Activated CD8-positive, alpha-beta memory T cell treated with anti-CD3 and anti-CD28 coated beads for 24 hours (primary cell): ENCODE results near the gene TAPBPL.
A peak's percentile ranks its signal among the peaks of the same experiment; 100 is the strongest.

ENCODE experiments used
- DNase-seq: peaks from one replicate; pipeline ENCODE4 v3.0.0-alpha.2; 2020

TAPBPL gene, protein sequence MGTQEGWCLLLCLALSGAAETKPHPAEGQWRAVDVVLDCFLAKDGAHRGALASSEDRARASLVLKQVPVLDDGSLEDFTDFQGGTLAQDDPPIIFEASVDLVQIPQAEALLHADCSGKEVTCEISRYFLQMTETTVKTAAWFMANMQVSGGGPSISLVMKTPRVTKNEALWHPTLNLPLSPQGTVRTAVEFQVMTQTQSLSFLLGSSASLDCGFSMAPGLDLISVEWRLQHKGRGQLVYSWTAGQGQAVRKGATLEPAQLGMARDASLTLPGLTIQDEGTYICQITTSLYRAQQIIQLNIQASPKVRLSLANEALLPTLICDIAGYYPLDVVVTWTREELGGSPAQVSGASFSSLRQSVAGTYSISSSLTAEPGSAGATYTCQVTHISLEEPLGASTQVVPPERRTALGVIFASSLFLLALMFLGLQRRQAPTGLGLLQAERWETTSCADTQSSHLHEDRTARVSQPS

GRCh38 chr12:6451348-6452244 lies at the start of gene TAPBPL:
TAPBPL (plus strand) TSS chr12:6452042; CDS start chr12:6452249, 207 bp downstream.
- DNase-seq = peak; percentile 89

- no peak for DNase-seq
These were observed 47.5 kb upstream of the TAPBPL start for GRCh38 chr12:6404390-6404789.

DNA sequence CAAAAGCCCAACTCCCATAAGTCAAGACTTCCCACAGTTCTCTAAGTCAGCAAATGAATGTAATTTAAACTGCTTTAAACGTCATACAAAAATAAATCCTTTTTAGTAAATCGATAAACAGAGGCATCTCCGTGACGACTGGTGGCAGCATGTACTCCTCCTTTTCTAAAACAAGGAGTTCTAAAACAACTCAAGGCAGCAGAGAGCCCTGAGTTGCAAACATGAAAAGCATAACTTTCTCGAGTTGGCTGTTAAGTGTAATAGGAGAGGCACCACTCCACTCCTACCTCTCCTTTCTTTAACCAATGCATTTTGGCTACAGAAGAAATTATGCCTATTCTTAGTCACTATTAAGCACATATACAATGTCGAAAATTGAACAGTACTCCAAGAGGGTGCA lies 45.9 kb upstream of the TAPBPL start:
- no peak for DNase-seq

DNA sequence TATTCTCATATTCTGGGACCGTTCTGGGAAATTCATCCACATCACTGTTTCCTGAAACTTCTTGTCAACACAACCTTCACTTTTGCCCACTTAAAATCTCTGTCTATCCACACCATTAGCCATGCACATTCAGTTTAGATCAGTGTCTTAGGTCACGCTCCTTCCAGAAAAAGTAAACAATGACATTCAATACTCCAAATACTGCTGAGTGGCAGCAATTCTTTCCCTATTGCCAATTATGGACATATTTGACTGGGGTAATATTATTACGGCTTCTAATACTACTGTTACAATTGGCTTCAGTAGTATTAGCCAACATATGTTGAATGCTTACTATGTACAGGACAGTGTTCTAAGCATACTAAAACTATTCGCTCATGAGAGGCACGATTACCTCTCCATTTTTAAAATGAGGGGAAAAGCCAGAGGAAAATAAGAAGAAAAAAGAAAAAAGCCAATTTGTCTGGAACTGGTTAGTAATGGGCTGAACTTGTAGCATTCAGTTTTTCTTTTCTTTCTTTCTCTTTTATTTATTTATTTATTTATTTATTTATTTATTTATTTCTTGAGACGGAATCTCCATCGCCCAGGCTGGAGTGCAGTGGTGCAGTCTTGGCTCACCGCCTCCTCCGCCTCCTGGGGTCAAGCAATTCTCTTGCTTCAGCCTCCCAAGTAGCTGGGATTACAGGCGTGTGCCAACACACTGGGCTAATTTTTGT lies 44.4 kb upstream of the TAPBPL start:
- DNase-seq = no peak

DNA sequence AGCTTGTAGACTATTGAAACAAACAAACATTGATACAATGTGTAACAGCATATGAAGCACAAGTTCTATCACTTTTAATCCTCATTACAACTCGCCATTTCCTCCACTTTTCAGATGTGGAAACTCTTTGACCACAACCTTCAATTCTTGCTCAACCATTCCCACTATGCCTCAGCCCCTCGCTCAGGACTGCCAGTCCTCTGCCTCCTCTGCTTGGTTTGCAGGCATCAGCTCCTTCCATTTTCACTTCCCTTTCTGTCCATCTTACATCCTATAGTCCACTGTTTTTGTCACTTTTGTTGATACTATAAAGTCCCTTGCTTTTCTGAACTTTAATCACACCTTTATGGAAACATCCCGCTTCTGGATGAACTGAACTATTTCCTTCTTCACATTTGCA lies 35.2 kb upstream of the TAPBPL start:
- DNase-seq = no peak

DNA sequence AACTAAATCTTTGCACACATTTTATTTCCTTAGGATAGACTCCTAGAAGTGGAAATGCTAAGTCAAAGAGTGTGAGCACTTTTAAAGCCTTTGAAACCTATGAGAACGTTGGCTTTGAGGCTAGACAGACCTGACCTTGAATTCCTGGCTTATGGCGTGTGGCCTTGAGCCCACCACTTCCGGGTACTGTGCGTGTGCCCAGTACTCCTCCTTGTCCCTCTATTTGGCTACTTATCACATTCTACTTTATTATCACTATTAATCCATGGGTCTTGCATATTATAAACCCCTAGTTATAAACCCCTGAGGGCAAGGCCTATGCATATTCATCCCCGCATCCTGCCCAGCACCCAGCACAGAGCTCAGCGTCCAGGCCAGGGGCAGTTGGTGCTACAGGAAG lies 33.0 kb upstream of the TAPBPL start:
- DNase-seq = no peak

- no peak for DNase-seq
These were observed 31.5 kb upstream of the TAPBPL start for GRCh38 chr12:6420364-6420763.

GRCh38 chr12:6423267-6424007 lies 28.4 kb upstream of the TAPBPL start:
- DNase-seq = peak; percentile 88

DNA sequence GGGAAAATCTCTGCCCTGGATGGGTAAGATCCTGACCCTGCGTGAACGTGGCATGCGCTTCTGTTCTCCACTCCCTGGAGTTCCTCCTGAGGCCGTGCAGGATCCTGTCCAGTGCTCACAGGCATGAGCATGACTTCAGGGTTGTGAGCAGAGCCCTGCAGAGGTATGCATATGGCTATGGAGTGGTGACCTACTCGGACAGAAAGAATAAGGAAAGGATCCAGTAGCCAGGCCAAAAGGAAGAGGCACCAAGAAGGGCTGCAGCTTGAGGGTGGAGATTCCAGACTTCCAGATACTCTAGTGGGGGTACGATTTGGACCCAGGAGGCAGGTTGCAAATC lies 27.9 kb upstream of the TAPBPL start:
- no peak for DNase-seq

DNA sequence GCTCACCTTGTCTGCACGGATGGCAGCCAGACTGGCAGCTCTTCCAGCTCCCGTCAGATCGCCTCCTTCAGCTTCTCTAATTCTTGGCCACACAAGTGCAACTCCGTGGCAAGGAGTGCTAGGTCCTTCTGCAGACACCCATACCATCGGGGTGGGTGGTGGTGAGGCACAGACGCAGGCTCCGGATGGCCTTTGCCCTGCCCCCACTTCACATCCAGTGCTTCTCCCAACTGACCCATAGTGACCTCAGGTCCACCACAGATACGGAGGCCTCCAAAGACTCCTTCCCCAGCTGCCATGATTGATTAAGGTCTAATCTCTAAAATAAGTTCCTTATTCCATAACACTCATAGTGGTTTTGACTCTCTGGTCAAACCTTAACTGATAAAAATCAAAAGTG lies 27.0 kb upstream of the TAPBPL start:
- DNase-seq = peak; percentile 60

DNA sequence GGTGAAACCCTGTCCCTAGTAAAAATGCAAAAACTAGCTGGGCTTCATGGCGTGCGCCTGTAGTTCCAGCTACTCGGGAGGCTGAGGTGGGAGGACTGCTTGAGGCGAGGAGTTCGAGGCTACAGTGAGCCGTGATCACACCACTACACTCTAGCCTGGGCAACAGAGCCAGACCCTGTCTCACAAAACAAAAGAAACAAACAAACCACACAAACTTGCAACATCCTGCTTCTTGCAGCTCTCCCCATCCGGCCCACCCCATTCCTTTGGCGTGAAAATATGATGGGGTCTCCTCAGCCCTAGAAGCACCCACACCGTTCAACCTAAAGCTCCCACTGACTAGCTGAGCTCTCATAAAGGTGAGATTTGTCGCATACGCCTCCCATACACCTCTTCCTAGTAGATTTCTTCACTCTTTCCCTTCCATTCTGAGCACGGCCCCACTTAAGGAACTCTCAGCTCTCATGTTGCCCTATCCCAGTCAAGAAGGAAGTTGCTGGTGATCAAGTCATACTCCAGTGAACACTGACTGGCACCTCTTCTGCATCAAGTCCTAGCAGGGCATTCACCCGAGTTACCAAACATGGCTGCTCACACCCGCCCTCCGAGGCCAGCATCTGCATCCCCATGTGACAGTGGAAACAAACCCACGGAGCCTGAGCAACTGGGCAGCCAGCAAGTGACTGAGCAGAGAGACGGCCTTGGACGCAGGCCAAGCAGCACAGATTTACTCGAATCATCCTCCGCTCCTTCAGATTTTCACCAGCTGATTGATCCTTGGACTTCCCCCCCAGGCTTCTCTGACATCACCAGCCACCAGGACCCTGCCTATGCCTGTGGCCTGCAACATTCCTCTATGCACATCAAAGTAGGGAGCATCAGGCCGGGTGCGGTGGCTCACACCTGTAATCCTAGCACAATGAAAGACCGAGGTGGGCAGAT lies 26.0 kb upstream of the TAPBPL start:
- DNase-seq = peak; percentile 75

DNA sequence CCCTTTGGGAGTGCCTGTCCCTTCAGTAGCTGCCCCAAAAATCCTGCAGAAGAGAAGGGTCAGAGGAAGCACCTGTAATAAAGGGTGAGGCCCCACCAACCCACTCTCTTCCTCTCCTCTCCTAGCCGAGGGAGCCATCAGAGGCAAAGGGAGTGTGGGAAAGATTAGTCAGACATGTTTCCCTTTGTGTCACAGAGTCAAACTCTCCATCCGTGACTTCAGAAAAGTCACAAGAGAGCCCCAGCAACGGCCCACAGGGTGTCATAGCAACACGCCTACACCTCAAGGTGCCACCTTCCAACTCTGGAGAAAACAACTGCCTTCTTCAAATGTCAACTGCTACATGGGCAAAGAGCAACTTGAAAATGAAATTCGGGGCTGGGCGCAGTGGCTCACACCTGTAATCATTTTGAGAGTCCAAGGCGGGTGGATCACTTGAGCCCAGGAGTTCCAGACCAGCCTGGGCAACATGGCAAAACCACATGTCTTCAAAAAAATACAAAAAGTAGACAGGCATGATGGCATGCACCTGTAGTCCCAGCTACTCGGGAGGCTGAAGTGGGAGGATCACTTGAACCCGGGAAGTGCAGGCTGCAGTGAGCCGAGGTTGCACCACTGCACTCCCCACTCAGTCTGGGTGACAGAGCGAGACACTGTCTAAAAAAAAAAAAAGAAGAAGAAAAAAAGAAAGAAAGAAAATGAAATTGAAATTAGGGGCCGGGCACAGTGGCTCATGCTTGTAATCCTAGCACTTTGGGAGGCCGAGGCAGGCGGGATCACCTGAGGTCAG lies 24.8 kb upstream of the TAPBPL start:
- peak; percentile 94 for DNase-seq

DNA sequence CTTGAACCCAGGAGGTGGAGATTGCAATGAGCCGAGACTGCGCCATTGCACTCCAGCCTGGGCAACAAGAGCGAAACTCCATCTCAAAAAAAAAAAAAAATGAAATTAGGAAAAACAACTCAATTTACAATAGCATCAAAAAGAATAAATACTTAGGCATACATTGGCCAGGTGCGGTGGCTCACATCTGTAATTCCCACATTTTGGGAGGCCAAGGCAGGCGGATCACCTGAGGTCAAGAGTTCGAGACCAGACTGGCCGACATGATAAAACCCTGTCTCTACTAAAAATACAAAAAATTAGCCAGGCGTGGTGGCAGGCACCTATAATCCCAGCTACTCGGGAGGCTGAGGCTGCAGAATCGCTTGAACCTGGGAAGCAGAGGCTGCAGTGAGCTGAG lies 24.0 kb upstream of the TAPBPL start:
- DNase-seq = peak; percentile 53

DNA sequence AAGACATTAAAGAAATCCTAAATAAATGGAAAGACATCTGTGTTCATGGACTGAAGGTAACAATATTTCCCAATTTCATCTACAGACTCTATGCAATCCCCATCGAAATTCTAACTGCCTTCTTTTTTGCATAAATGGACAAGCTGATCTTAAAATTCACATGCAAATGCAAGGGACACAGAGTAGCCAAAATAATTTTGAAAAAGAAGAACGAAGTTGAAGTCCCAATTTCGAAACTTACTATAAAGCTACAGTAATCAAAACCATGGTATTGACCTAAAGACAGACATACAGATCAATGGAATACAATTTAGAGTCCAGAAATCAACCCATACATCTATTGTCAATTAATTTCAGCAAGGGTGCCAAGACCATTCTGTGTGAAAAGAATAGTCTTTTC lies 23.5 kb upstream of the TAPBPL start:
- DNase-seq = no peak

DNA sequence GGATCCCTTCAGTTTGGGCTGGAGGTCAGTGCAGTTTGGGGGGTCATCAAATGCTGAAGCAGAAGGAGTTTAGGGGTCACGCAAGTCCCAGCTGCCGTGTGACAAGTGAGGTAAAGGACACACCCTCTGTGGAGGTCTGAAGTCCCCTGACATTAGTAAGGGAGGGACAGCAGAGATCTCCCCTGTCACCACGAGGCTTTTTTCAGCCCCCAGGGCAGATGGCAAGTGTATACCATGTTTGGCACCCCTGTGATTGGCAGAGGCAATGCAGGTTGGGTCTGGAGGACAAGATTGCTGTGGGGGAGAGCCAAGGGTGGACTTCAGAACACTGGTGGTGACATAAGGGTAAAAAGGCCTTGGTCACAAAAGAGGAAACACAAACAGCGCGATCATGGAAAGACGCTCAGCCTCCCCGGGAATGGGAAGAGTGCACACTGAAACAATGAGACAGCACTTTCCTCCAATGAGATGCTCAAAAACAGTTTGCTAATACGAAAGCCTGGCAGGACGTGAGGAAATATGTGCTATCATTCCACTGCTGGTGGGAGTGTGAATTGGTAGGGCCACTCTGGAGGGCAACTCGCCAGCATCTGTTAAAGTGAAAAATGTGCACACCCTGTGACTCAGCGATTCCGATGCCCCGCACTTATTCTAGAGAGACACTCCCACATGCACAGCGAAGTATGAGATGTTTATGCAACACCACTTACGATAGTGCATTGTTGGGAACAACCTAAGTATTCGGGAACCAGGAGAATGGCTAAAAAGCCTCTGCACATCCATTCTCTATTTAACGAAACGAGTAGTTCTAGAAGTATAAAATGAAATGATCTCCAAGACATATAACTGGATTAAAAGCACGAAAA lies 21.5 kb upstream of the TAPBPL start:
- DNase-seq = peak; percentile 76

GRCh38 chr12:6432991-6433390 lies 18.9 kb upstream of the TAPBPL start:
- peak; percentile 54 for DNase-seq

- DNase-seq = peak; percentile 77
These were observed 17.4 kb upstream of the TAPBPL start for GRCh38 chr12:6434205-6435140.
